GM23338 (cell line): ENCODE data around the gene LYG1.

Experiments used
- CREB1 ChIP-seq: fragments of 250-450 bp; sonication (Bioruptor Pico); IDR thresholded peaks from 2 replicates; pipeline ENCODE4 v1.5.0; 2020; ENCODE audit warnings: low read depth, mild to moderate bottlenecking, moderate library complexity
- EZH2 ChIP-seq: fragments of 200-600 bp; sonication (generic); IDR thresholded peaks from one replicate; pipeline ENCODE4 v1.8.0; 2017; ENCODE audit warnings: antibody characterized with exemption, mild to moderate bottlenecking, low read depth; ENCODE audit not compliant: unreplicated experiment
- EZH2phosphoT487 ChIP-seq: fragments of 200-600 bp; sonication (generic); IDR thresholded peaks from one replicate; pipeline ENCODE4 v1.8.1; 2018; ENCODE audit warnings: antibody characterized with exemption; ENCODE audit not compliant: unreplicated experiment
- JUNB ChIP-seq: IDR thresholded peaks from one replicate; pipeline ENCODE4 v1.6.1; 2016; ENCODE audit warnings: antibody characterized with exemption; ENCODE audit not compliant: unreplicated experiment
- NANOG ChIP-seq: IDR thresholded peaks from 2 replicates; pipeline ENCODE4 v1.6.1; 2016; ENCODE audit warnings: antibody characterized with exemption, borderline replicate concordance
- POLR2AphosphoS5 ChIP-seq: IDR thresholded peaks from 2 replicates; pipeline ENCODE4 v1.6.1; 2016; ENCODE audit warnings: antibody characterized with exemption, low read depth
- ZNF331 ChIP-seq: fragments of 250-450 bp; sonication (Bioruptor Pico); IDR thresholded peaks from 2 replicates; pipeline ENCODE4 v1.5.0; 2020; ENCODE audit warnings: low read depth, mild to moderate bottlenecking, moderate library complexity
- TF ChIP-seq, protein P1 (sequence below), 2 experiments: fragments of 200-600 bp in 1 of 2; sonication (generic) in 1 of 2; conservative IDR thresholded peaks; 2 replicates each; pipeline versions ENCODE4 v1.5.1 to v1.6.1; 2016 to 2017; ENCODE audit warnings: antibody characterized with exemption in 2 of 2, low read depth in 2 of 2, mild to moderate bottlenecking in 2 of 2, moderate library complexity in 1 of 2
- TF ChIP-seq, protein P2 (sequence below): IDR thresholded peaks from one replicate; pipeline ENCODE4 v1.6.1; 2018; ENCODE audit warnings: antibody characterized with exemption; ENCODE audit not compliant: unreplicated experiment
- TF ChIP-seq, protein P3 (sequence below): IDR thresholded peaks from 2 replicates; pipeline ENCODE4 v1.6.1; 2016; ENCODE audit warnings: antibody characterized with exemption
- TF ChIP-seq, protein P4 (sequence below): fragments of 250-450 bp; sonication (Bioruptor Pico); IDR thresholded peaks from 2 replicates; pipeline ENCODE4 v1.5.0; 2020; ENCODE audit warnings: mild to moderate bottlenecking, moderate library complexity

DNA sequence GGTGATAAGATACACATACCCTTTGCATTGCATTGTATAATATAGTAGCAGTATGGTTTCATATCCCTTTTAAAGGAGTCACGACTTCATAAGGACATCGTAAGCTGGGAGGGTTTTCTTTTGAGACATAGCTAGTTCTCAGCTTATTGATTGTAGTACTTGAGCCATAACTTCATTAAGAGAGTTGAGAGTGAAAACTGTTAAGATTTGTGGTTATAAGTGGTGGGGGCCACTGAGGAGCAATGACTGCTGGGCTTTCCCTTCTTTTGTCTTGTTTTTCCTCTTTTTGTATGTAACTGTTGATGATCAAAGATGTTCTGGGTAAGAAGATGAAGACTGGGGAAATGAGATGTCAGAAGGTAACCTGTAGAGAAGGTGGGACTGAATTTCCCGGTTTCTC is 47.2 kb upstream of the LYG1 start:
- TF ChIP-seq POLR2AphosphoS5 (no peak), EZH2phosphoT487 (no peak), EZH2 (no peak), CREB1 (no peak), JUNB (no peak), NANOG (no peak), ZNF331 (CRISPR knock-in tag) (no peak)
- TF ChIP-seq, protein P1, sequence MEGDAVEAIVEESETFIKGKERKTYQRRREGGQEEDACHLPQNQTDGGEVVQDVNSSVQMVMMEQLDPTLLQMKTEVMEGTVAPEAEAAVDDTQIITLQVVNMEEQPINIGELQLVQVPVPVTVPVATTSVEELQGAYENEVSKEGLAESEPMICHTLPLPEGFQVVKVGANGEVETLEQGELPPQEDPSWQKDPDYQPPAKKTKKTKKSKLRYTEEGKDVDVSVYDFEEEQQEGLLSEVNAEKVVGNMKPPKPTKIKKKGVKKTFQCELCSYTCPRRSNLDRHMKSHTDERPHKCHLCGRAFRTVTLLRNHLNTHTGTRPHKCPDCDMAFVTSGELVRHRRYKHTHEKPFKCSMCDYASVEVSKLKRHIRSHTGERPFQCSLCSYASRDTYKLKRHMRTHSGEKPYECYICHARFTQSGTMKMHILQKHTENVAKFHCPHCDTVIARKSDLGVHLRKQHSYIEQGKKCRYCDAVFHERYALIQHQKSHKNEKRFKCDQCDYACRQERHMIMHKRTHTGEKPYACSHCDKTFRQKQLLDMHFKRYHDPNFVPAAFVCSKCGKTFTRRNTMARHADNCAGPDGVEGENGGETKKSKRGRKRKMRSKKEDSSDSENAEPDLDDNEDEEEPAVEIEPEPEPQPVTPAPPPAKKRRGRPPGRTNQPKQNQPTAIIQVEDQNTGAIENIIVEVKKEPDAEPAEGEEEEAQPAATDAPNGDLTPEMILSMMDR (conservative IDR thresholded peaks at IDR 0.05; ENCODE audit: low read depth in 2 of 2) = no peak
- TF ChIP-seq, protein P2, sequence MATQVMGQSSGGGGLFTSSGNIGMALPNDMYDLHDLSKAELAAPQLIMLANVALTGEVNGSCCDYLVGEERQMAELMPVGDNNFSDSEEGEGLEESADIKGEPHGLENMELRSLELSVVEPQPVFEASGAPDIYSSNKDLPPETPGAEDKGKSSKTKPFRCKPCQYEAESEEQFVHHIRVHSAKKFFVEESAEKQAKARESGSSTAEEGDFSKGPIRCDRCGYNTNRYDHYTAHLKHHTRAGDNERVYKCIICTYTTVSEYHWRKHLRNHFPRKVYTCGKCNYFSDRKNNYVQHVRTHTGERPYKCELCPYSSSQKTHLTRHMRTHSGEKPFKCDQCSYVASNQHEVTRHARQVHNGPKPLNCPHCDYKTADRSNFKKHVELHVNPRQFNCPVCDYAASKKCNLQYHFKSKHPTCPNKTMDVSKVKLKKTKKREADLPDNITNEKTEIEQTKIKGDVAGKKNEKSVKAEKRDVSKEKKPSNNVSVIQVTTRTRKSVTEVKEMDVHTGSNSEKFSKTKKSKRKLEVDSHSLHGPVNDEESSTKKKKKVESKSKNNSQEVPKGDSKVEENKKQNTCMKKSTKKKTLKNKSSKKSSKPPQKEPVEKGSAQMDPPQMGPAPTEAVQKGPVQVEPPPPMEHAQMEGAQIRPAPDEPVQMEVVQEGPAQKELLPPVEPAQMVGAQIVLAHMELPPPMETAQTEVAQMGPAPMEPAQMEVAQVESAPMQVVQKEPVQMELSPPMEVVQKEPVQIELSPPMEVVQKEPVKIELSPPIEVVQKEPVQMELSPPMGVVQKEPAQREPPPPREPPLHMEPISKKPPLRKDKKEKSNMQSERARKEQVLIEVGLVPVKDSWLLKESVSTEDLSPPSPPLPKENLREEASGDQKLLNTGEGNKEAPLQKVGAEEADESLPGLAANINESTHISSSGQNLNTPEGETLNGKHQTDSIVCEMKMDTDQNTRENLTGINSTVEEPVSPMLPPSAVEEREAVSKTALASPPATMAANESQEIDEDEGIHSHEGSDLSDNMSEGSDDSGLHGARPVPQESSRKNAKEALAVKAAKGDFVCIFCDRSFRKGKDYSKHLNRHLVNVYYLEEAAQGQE = no peak
- TF ChIP-seq, protein P3, sequence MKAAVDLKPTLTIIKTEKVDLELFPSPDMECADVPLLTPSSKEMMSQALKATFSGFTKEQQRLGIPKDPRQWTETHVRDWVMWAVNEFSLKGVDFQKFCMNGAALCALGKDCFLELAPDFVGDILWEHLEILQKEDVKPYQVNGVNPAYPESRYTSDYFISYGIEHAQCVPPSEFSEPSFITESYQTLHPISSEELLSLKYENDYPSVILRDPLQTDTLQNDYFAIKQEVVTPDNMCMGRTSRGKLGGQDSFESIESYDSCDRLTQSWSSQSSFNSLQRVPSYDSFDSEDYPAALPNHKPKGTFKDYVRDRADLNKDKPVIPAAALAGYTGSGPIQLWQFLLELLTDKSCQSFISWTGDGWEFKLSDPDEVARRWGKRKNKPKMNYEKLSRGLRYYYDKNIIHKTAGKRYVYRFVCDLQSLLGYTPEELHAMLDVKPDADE = no peak
- TF ChIP-seq, protein P4, sequence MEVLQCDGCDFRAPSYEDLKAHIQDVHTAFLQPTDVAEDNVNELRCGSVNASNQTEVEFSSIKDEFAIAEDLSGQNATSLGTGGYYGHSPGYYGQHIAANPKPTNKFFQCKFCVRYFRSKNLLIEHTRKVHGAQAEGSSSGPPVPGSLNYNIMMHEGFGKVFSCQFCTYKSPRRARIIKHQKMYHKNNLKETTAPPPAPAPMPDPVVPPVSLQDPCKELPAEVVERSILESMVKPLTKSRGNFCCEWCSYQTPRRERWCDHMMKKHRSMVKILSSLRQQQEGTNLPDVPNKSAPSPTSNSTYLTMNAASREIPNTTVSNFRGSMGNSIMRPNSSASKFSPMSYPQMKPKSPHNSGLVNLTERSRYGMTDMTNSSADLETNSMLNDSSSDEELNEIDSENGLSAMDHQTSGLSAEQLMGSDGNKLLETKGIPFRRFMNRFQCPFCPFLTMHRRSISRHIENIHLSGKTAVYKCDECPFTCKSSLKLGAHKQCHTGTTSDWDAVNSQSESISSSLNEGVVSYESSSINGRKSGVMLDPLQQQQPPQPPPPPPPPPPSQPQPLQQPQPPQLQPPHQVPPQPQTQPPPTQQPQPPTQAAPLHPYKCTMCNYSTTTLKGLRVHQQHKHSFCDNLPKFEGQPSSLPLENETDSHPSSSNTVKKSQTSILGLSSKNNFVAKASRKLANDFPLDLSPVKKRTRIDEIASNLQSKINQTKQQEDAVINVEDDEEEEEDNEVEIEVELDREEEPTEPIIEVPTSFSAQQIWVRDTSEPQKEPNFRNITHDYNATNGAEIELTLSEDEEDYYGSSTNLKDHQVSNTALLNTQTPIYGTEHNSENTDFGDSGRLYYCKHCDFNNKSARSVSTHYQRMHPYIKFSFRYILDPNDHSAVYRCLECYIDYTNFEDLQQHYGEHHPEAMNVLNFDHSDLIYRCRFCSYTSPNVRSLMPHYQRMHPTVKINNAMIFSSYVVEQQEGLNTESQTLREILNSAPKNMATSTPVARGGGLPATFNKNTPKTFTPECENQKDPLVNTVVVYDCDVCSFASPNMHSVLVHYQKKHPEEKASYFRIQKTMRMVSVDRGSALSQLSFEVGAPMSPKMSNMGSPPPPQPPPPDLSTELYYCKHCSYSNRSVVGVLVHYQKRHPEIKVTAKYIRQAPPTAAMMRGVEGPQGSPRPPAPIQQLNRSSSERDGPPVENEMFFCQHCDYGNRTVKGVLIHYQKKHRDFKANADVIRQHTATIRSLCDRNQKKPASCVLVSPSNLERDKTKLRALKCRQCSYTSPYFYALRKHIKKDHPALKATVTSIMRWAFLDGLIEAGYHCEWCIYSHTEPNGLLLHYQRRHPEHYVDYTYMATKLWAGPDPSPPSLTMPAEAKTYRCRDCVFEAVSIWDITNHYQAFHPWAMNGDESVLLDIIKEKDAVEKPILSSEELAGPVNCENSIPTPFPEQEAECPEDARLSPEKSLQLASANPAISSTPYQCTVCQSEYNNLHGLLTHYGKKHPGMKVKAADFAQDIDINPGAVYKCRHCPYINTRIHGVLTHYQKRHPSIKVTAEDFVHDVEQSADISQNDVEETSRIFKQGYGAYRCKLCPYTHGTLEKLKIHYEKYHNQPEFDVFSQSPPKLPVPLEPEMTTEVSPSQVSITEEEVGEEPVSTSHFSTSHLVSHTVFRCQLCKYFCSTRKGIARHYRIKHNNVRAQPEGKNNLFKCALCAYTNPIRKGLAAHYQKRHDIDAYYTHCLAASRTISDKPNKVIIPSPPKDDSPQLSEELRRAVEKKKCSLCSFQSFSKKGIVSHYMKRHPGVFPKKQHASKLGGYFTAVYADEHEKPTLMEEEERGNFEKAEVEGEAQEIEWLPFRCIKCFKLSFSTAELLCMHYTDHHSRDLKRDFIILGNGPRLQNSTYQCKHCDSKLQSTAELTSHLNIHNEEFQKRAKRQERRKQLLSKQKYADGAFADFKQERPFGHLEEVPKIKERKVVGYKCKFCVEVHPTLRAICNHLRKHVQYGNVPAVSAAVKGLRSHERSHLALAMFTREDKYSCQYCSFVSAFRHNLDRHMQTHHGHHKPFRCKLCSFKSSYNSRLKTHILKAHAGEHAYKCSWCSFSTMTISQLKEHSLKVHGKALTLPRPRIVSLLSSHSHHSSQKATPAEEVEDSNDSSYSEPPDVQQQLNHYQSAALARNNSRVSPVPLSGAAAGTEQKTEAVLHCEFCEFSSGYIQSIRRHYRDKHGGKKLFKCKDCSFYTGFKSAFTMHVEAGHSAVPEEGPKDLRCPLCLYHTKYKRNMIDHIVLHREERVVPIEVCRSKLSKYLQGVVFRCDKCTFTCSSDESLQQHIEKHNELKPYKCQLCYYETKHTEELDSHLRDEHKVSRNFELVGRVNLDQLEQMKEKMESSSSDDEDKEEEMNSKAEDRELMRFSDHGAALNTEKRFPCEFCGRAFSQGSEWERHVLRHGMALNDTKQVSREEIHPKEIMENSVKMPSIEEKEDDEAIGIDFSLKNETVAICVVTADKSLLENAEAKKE (CRISPR knock-in tag) = no peak
